Calu3 (cell line): Measurements from ENCODE around the gene FOXA2. TPM values are rescaled to one million over a fixed set of nuclear protein-coding genes. Genes with fewer than 3 reads are reported as not detected.

Experiments used
- BruUV-seq: library from RNA; stranded (reverse); fragments of 400-500 nt; replicated peaks from 2 replicates; lab custom pipeline; 2021; lab: Mats Ljungman, UMichigan
- CTCF ChIA-PET: fragments of 300-600 bp; sonication (Branson Sonifier 250); formaldehyde crosslinking; loops from one replicate; lab custom pipeline; 2022; ENCODE audit warnings: antibody characterized with exemption; lab: Charles Lee
- DNase-seq: peaks from one replicate; pipeline ENCODE4 v3.0.0; 2022
- H3K27ac Mint-ChIP-seq: one replicate; pipeline ENCODE4 v1.8.0; 2022; ENCODE audit warnings: mixed read lengths; ENCODE audit not compliant: unreplicated experiment
- H3K27me3 Mint-ChIP-seq: one replicate; pipeline ENCODE4 v1.8.0; 2022; ENCODE audit warnings: mixed read lengths; ENCODE audit not compliant: unreplicated experiment
- H3K36me3 Mint-ChIP-seq: one replicate; pipeline ENCODE4 v1.8.0; 2022; ENCODE audit warnings: mild to moderate bottlenecking, moderate library complexity, mixed read lengths; ENCODE audit not compliant: insufficient read depth, unreplicated experiment
- H3K4me1 Mint-ChIP-seq: one replicate; pipeline ENCODE4 v1.8.0; 2022; ENCODE audit warnings: mild to moderate bottlenecking, low read depth, mixed read lengths; ENCODE audit not compliant: unreplicated experiment
- H3K4me3 Mint-ChIP-seq: one replicate; pipeline ENCODE4 v1.8.0; 2022; ENCODE audit warnings: mild to moderate bottlenecking, low read depth, moderate library complexity, mixed read lengths; ENCODE audit not compliant: unreplicated experiment
- H3K9me3 Mint-ChIP-seq: one replicate; pipeline ENCODE4 v1.8.0; 2022; ENCODE audit warnings: low read depth, mixed read lengths; ENCODE audit not compliant: unreplicated experiment
- intact Hi-C: fragments of 100-400 bp; cut with micrococcal nuclease; formaldehyde crosslinking; loops from one replicate; pipeline ENCODE4 v1.10.0; 2022; ENCODE audit not compliant: unreplicated experiment
- total RNA-seq: library from RNA; stranded (reverse); gene quantifications from 2 replicates; pipeline ENCODE4 v1.2.3, GENCODE V29; 2022
- TF ChIP-seq, protein P1 (sequence below): fragments of 200-600 bp; IDR thresholded peaks from one replicate; pipeline ENCODE4 v1.8.0; 2022; ENCODE audit warnings: antibody characterized with exemption; ENCODE audit not compliant: unreplicated experiment

Gene FOXA2
- total RNA-seq, 1 experiment from 2014 or later, result 1.1 TPM

DNA sequence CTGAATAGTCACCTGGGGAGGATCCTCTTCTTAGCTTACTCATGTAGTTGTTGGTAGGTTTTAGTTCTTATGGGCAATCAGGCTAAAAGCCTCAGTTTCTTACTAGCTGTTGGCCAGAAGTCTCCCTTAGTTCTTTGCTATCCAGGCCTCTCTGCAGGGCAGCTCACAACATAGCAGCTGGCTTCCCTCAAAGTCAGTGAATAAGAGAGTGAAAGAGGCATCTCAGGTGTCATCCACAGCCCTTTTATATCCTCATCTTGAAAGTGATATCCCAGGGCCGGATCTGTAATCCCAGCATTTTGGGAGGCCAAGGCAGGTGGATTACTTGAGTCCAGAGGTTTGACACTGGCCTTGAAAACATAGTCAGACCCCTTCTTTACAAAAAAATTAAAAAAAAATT, 42.1 kb upstream of the FOXA2 start:
- H3K27ac Mint-ChIP-seq, result no peak overlapping the region
- DNase-seq, result no peak
- H3K36me3 Mint-ChIP-seq, result no peaks in the 10 kb centered on the region
- no peaks in the 10 kb centered on the region for H3K4me1 Mint-ChIP-seq
- TF ChIP-seq, protein P1, sequence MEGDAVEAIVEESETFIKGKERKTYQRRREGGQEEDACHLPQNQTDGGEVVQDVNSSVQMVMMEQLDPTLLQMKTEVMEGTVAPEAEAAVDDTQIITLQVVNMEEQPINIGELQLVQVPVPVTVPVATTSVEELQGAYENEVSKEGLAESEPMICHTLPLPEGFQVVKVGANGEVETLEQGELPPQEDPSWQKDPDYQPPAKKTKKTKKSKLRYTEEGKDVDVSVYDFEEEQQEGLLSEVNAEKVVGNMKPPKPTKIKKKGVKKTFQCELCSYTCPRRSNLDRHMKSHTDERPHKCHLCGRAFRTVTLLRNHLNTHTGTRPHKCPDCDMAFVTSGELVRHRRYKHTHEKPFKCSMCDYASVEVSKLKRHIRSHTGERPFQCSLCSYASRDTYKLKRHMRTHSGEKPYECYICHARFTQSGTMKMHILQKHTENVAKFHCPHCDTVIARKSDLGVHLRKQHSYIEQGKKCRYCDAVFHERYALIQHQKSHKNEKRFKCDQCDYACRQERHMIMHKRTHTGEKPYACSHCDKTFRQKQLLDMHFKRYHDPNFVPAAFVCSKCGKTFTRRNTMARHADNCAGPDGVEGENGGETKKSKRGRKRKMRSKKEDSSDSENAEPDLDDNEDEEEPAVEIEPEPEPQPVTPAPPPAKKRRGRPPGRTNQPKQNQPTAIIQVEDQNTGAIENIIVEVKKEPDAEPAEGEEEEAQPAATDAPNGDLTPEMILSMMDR, result no peak
- no peak overlapping the region for H3K4me3 Mint-ChIP-seq
- H3K27me3 Mint-ChIP-seq, result no peaks in the 10 kb centered on the region
- CTCF ChIA-PET, result no interaction called here
- H3K9me3 Mint-ChIP-seq, result no peaks in the 10 kb centered on the region
- intact Hi-C loops, result no loop called here
- BruUV-seq, result no TSS peak

DNA sequence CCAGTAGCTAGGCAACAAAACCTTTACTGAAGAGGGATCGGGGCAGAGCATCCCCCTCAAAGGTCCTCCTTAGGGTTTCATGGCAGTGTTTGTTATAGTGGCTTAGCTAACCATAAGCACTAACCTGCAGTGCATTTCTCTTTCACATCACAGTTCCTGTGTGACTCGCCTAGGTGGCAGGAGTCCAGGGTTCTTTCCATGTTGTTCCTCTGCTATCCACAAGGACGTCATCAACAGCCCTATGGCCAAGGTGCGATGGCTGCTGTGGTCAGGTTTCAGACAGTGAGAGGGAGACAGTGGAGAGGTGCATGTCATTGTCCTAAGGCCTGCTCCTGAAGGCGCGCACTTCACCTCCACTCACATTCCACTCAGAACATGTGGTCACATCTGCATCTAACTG, 38.8 kb upstream of the FOXA2 start:
- Mint-ChIP-seq H3K4me3 (no peak overlapping the region), H3K27ac (no peak overlapping the region), H3K36me3 (no peaks in the 10 kb centered on the region), H3K9me3 (no peaks in the 10 kb centered on the region), H3K4me1 (no peaks in the 10 kb centered on the region), H3K27me3 (no peaks in the 10 kb centered on the region)
- TF ChIP-seq, protein P1, result no peak
- DNase-seq, result peak; percentile 3
- no TSS peak for BruUV-seq
- CTCF ChIA-PET, result no interaction called here
- intact Hi-C loops, result no loop called here

DNA sequence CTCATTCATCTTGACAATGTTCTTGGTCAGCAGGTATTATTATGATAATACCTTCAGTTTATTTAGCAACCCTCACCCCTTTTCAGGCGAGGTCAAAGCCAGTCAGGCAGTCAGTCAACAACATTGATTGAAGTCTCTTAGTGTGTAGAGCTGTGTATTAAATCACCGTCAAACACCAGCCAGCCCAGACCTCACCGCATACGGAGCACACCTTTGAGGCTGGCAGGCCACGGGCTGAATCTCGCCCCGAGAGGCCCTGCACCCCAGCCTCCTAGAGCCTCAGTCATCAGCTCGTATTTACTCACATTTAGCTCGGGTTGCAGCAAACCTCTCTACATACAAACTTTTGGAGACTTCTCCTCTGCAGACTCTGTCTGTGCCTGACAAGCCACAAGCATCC, 36.0 kb upstream of the FOXA2 start:
- Mint-ChIP-seq H3K4me1 (peaks cover 14% of the 10 kb centered on the region), H3K36me3 (no peaks in the 10 kb centered on the region), H3K27me3 (no peaks in the 10 kb centered on the region), H3K9me3 (no peaks in the 10 kb centered on the region), H3K27ac (no peak overlapping the region), H3K4me3 (no peak overlapping the region)
- intact Hi-C loops, result no loop called here
- DNase-seq, result no peak
- BruUV-seq, result no TSS peak
- CTCF ChIA-PET, result no interaction called here
- TF ChIP-seq, protein P1, result no peak

DNA sequence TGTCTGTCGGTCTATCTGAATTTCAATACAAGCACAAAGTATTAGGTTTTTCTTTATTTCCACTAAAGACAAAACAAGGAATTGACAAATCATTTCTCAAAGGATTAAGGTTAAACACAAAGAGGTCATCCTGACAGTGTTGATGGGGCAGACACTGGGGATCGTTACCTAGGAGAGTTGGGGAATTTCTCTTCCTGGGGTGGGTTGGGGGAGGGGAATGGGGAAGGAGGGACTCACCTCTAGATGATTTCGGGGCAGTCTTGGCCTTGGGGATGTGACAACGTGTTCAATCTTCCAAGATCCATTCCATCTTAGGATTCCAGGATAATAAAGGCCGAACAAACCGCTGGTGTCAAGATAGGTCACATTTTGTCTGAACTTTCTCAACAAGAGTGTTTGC, 35.4 kb upstream of the FOXA2 start:
- Mint-ChIP-seq H3K4me3 (no peak overlapping the region), H3K9me3 (no peaks in the 10 kb centered on the region), H3K27ac (no peak overlapping the region), H3K36me3 (no peaks in the 10 kb centered on the region), H3K27me3 (no peaks in the 10 kb centered on the region), H3K4me1 (peaks cover 14% of the 10 kb centered on the region)
- TF ChIP-seq, protein P1, result no peak
- no TSS peak for BruUV-seq
- no peak for DNase-seq
- intact Hi-C loops, result no loop called here
- CTCF ChIA-PET, result no interaction called here

DNA sequence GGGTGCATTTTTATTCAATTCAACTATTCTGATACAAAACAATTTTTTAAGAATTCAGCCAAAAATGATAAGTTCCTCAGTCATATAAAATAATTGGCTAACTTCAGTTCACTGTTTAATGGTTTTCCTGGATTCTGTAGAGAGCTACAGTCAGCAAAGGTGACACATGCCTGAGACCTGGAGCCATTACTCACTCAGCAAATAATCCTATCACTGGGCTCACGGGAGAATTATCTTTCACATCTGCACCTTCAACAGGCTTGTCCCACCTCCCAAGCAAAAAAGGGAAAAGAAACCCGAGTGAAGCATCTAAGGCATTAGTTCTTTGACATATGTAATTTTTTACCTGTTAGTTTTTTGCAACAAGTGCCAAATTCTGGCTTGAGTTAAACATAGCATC, 34.9 kb upstream of the FOXA2 start:
- CTCF ChIA-PET, result no interaction called here

More for the DNA sequence above, 34.9 kb upstream of the FOXA2 start:
- Mint-ChIP-seq H3K27ac (no peak overlapping the region), H3K4me3 (no peak overlapping the region), H3K9me3 (no peaks in the 10 kb centered on the region), H3K4me1 (peaks cover 14% of the 10 kb centered on the region), H3K27me3 (no peaks in the 10 kb centered on the region), H3K36me3 (no peaks in the 10 kb centered on the region)
- TF ChIP-seq, protein P1, result no peak
- no TSS peak for BruUV-seq
- no peak for DNase-seq
- intact Hi-C loops, result no loop called here
